HG03108 (cell line): Measurements from ENCODE around the gene ZNF326.
"Not testable (repeated sequence)": the region's sequence is repeated elsewhere in the genome, so short reads cannot be mapped to it uniquely, and the experiment has no call there.

Experiments used
- ATAC-seq: cut with Tn5 transposase; IDR thresholded peaks from one replicate; pipeline ENCODE4 v1.9.1; 2021; ENCODE audit warnings: moderate library complexity; ENCODE audit not compliant: unreplicated experiment

ZNF326 gene

GRCh38 chr1:89995598-89996449, 914 bp downstream of the ZNF326 start:
- ATAC-seq = no peak

- ATAC-seq = no peak
These were observed 1.7 kb downstream of the ZNF326 start for GRCh38 chr1:89996450-89997110.

- not testable (repeated sequence) for ATAC-seq
These were observed 2.2 kb downstream of the ZNF326 start for GRCh38 chr1:89997152-89997551.

GRCh38 chr1:89998306-89998705, 3.4 kb downstream of the ZNF326 start:
- ATAC-seq = no peak

GRCh38 chr1:89999208-89999607, 4.3 kb downstream of the ZNF326 start:
- no peak for ATAC-seq

- no peak for ATAC-seq
These were observed 4.7 kb downstream of the ZNF326 start for GRCh38 chr1:89999628-90000027.

- ATAC-seq = no peak
These were observed 6.2 kb downstream of the ZNF326 start for GRCh38 chr1:90000934-90001676.

GRCh38 chr1:90007979-90008404, 13.1 kb downstream of the ZNF326 start:
- no peak for ATAC-seq

GRCh38 chr1:90012300-90012699, 17.4 kb downstream of the ZNF326 start:
- ATAC-seq = no peak

- ATAC-seq = no peak
These were observed 28.8 kb downstream of the ZNF326 start for GRCh38 chr1:90023691-90024090.

GRCh38 chr1:90027281-90027680, 32.4 kb downstream of the ZNF326 start:
- ATAC-seq = no peak

- no peak for ATAC-seq
These were observed 44.7 kb downstream of the ZNF326 start for GRCh38 chr1:90039652-90040051.

GRCh38 chr1:90043586-90043985, 48.7 kb downstream of the ZNF326 start:
- ATAC-seq = no peak

GRCh38 chr1:90044346-90044745, 49.4 kb downstream of the ZNF326 start:
- no peak for ATAC-seq

GRCh38 chr1:90045853-90046563, 51.1 kb downstream of the ZNF326 start:
- ATAC-seq = no peak

- ATAC-seq = no peak
These were observed 51.7 kb downstream of the ZNF326 start for GRCh38 chr1:90046635-90047034.

- ATAC-seq = no peak
These were observed 53.1 kb downstream of the ZNF326 start for GRCh38 chr1:90048043-90048442.

GRCh38 chr1:90062700-90063643, 68.1 kb downstream of the ZNF326 start:
- ATAC-seq = not testable (repeated sequence)

- not testable (repeated sequence) for ATAC-seq
These were observed 69.2 kb downstream of the ZNF326 start for GRCh38 chr1:90064109-90064508.
